ENCODE measurements around the gene CENPW.

Gene CENPW

DNA sequence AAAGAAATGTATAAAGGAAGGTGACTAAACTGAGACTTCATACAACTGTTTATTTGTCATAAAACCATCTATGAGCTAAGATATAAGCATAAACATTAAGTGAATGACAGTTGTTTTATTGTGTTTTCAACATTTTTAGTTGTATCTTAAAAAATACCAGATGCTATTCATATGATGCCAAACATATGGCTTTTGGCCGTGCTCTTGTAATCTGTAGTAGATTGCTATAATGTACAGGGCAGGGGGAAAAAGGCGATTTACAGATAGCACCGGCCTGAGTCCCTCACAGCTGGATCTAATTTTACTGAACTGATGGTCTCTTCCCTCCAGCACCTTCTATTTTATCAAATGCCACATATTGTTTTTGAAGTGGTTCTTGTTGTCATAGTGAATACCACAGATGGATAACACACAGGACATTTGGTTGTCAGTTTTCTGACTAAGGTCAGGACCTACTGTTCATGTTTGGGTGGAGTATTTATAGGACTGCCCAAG lies 48.2 kb downstream of the CENPW start:
- no peak for TF ChIP-seq ZNF274 (IDR thresholded peaks at IDR 0.05; ENCODE audit: low read depth, low read length)
- no peak overlapping the region for H3K4me3 ChIP-seq (ENCODE audit: low read length)

DNA sequence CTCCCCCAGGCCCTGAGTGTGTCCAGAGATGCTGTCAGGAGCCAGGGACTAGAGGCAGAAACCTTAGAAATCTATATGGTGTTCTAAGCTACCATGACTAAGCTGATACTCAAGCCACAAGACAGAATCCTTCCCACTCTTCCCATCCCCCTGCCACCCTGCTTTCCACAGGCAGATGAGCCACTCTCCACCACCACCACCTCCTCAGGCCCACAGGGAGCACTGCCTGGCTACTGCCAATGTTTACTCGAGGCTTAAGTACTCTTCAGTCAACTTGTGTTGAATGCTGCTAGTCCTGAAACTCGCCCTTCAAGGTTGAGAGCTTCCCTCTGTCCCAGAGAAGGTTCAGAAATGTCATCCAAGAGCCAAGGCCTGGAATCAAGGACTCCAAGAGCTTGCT lies 56.2 kb downstream of the CENPW start:
- no peak for TF ChIP-seq ZNF274 (IDR thresholded peaks at IDR 0.05; ENCODE audit: low read depth, low read length)
- no peak overlapping the region for H3K4me3 ChIP-seq (ENCODE audit: low read length)

All from GM08714 (cell line).